ENCODE measurements around the gene SPATS2. TPM values are rescaled to one million over a fixed set of nuclear protein-coding genes. Genes with fewer than 3 reads are reported as not detected.

The SPATS2 gene
- total RNA-seq, 2 experiments from 2014 or later, result 6.1 to 6.4 TPM

DNA sequence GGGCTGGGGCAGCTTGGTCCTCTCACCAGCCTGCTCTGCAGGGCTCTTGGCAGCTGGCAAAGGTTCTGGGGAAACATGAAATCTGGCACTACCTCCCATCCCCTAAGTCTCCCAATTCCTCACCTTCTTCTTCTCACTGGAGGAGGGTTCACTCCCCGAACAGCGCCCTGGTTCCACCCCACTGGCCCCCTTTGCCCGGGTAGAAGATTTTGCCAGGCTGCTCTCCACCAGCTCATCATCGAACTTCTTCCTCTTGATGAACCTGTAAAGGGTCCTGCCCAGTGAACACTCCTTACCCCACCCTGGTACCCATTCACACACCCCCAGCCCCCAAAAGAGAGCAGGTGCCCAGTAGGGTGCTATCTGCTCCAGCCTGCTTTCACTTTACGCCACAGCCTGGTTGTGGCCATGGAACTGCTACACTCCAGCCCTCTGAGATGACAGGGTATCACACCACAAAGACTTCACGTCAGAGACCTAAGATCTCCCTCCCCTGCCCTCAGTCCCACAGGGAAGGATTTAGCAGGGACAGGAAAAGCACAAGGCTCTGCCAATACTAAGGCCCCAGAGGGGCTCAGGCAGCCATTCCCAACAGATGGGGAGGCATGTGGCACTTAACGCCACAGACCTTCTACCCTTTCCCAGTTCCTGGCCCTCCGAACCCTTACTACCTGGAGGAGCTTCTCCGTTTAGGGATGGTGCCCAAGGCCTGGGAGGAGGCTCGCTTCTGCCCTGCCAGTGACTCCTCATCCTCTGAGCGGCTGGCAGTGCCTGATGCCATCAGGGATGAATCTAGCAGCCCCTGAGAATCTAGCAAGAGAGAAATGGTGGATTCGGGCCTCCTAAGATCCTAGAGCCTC lies 198.4 kb downstream of the SPATS2 start:
- no peaks in the 10 kb centered on the region for H3K27me3 Mint-ChIP-seq
- POLR2A ChIA-PET, result interaction anchor here (1.2 to 1.5 kb wide), 2 partner anchors 12 to 176 kb away, joined by 3 to 5 read pairs; partner anchors contain the start of gene TMBIM6
- intact Hi-C loops (cut with DNase I, micrococcal nuclease), result loop anchor here (1.0 to 5.0 kb wide), 3 partner anchors 24 to 177 kb away; partner anchors contain the start of gene TMBIM6 (in 1 of the 2)

DNA sequence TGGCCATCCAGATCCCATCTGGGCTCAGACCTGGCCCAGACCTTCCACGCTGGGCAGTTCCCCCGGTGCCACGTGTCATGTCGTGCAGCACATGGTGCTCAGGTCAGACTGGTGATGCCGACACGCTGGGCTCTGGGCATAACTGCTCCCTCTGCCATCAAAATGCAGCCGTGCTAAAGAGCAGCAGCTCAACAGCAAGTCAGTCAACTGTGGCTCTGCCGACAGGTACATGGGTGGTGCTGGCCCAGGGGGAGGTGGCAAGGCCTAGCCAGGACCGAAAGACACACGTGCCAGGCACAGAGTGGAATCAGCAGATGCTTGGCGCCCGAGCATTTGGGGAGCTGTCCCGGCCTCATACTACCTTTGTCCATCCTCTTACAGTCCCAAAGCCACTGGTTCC lies 199.1 kb downstream of the SPATS2 start:
- Histone ChIP-seq H3K27me3 (ENCODE audit: control insufficient read depth in 1 of 2, insufficient read depth in 2 of 2, low read length in 2 of 2) (no peaks in the 10 kb centered on the region), H3K4me3 (ENCODE audit: low read length) (no peak overlapping the region), H3K27ac (ENCODE audit: low read depth in 1 of 2, low read length in 2 of 2) (no peak overlapping the region), H3K36me3 (ENCODE audit: insufficient read depth, low read length) (peaks cover 45% of the 10 kb centered on the region), H3K9me3 (ENCODE audit: control insufficient read depth in 1 of 2, insufficient read depth in 1 of 2, low read length in 2 of 2) (no peaks in the 10 kb centered on the region), H3K4me1 (ENCODE audit: insufficient read depth, low read length) (peaks cover 49% of the 10 kb centered on the region)
- DNase-seq, result no peak
- Mint-ChIP-seq H3K36me3 (ENCODE audit: low read depth) (peaks cover 61% of the 10 kb centered on the region), H3K27ac (no peak overlapping the region), H3K27me3 (no peaks in the 10 kb centered on the region), H3K4me1 (ENCODE audit: low read depth) (peaks cover 72% of the 10 kb centered on the region), H3K4me3 (peak overlapping the region; percentile 60), H3K9me3 (no peaks in the 10 kb centered on the region)
- ATAC-seq (ENCODE audit: poor library complexity), result no peak
- POLR2A ChIA-PET, result interaction anchor here (1.0 to 2.7 kb wide), 5 partner anchors 18 to 200 kb away, joined by 3 to 23 read pairs (median 6); partner anchors contain the start of genes KCNH3, PRPF40B and SPATS2
- intact Hi-C loops (cut with DNase I, micrococcal nuclease), result loop anchor here (2.0 to 5.0 kb wide), 2 partner anchors 58 to 176 kb away; partner anchors contain the start of gene TMBIM6 (in 1 of the 2)
- no peak for TF ChIP-seq CTCF (IDR thresholded peaks at IDR 0.05)
- CTCF ChIA-PET, result interaction anchor here (1.0 kb wide), 1 partner anchor 14 kb away, joined by 3 read pairs; no protein-coding TSS in a partner anchor

More for the DNA sequence above, 198.4 kb downstream of the SPATS2 start:
- no peak overlapping the region for H3K4me3 ChIP-seq (ENCODE audit: low read length)
- H3K27ac ChIP-seq (ENCODE audit: low read depth in 1 of 2, low read length in 2 of 2), result peak overlapping the region in 1 of 2 donors; percentile 13
- CTCF ChIA-PET, result interaction anchor here (1.0 kb wide), 1 partner anchor 15 kb away, joined by 3 read pairs; no protein-coding TSS in a partner anchor
- no peak for ATAC-seq (ENCODE audit: poor library complexity)
- Mint-ChIP-seq H3K36me3 (ENCODE audit: low read depth) (peaks cover 66% of the 10 kb centered on the region), H3K9me3 (no peaks in the 10 kb centered on the region), H3K27ac (peak overlapping the region; percentile 63), H3K4me1 (ENCODE audit: low read depth) (peaks cover 65% of the 10 kb centered on the region), H3K4me3 (peak overlapping the region; percentile 60)
- H3K9me3 ChIP-seq (ENCODE audit: control insufficient read depth in 1 of 2, insufficient read depth in 1 of 2, low read length in 2 of 2), result no peaks in the 10 kb centered on the region
- no peak for DNase-seq
- no peaks in the 10 kb centered on the region for H3K27me3 ChIP-seq (ENCODE audit: control insufficient read depth in 1 of 2, insufficient read depth in 2 of 2, low read length in 2 of 2)
- peaks cover 52% of the 10 kb centered on the region for H3K36me3 ChIP-seq (ENCODE audit: insufficient read depth, low read length)
- TF ChIP-seq CTCF (IDR thresholded peaks at IDR 0.05), result no peak
- H3K4me1 ChIP-seq (ENCODE audit: insufficient read depth, low read length), result peaks cover 49% of the 10 kb centered on the region

- Histone ChIP-seq H3K27ac (ENCODE audit: low read depth in 1 of 2, low read length in 2 of 2) (peak overlapping the region; percentile 93 to 94), H3K36me3 (ENCODE audit: insufficient read depth, low read length) (peaks cover 37% of the 10 kb centered on the region), H3K9me3 (ENCODE audit: control insufficient read depth in 1 of 2, insufficient read depth in 1 of 2, low read length in 2 of 2) (no peaks in the 10 kb centered on the region), H3K27me3 (ENCODE audit: control insufficient read depth in 1 of 2, insufficient read depth in 2 of 2, low read length in 2 of 2) (no peaks in the 10 kb centered on the region), H3K4me3 (ENCODE audit: low read length) (peak overlapping the region; percentile 67), H3K4me1 (ENCODE audit: insufficient read depth, low read length) (peaks cover 49% of the 10 kb centered on the region)
- POLR2A ChIA-PET, result interaction anchor here (0.7 to 2.7 kb wide), 7 partner anchors 13 to 224 kb away, joined by 3 to 23 read pairs (median 5); partner anchors contain the start of genes KCNH3, PRPF40B and SPATS2
- peaks cover 76% of the 10 kb centered on the region for H3K4me1 Mint-ChIP-seq (ENCODE audit: low read depth)
- CTCF ChIA-PET, result interaction anchor here (0.8 kb wide), 1 partner anchor 55 kb away, joined by 3 read pairs; no protein-coding TSS in a partner anchor
- peak overlapping the region; percentile 97 for H3K4me3 Mint-ChIP-seq
- H3K36me3 Mint-ChIP-seq (ENCODE audit: low read depth), result peaks cover 52% of the 10 kb centered on the region
- TF ChIP-seq CTCF (IDR thresholded peaks at IDR 0.05), result no peak
- DNase-seq, result no peak
- no peaks in the 10 kb centered on the region for H3K9me3 Mint-ChIP-seq
- intact Hi-C loops (cut with DNase I, micrococcal nuclease), result loop anchor here (2.0 to 5.0 kb wide), 2 partner anchors 58 to 175 kb away; partner anchors contain the start of gene TMBIM6 (in 1 of the 2)
- no peaks in the 10 kb centered on the region for H3K27me3 Mint-ChIP-seq
- H3K27ac Mint-ChIP-seq, result peak overlapping the region; percentile 99
- ATAC-seq (ENCODE audit: poor library complexity), result peak; percentile 24
Observed at GRCh38 chr12:49567302-49567610, 200.0 kb downstream of the SPATS2 start.

Data from CD4-positive, alpha-beta T cell (primary cell).